GM12874 (cell line): ENCODE data around the gene SMIM29.

Experiments
- CTCF ChIP-seq: IDR thresholded peaks from 2 replicates; pipeline ENCODE4 v1.5.1; 2011; ENCODE audit warnings: low read depth, mild to moderate bottlenecking, control low read depth, low read length, moderate library complexity; ENCODE audit not compliant: insufficient read depth

Gene SMIM29

GRCh38 chr6:34274129-34274528, 25.3 kb upstream of the SMIM29 start:
- no peak for TF ChIP-seq CTCF

GRCh38 chr6:34273242-34273805, 24.5 kb upstream of the SMIM29 start:
- no peak for TF ChIP-seq CTCF

- no peak for TF ChIP-seq CTCF
Observed at GRCh38 chr6:34272013-34272926, 23.5 kb upstream of the SMIM29 start.

- no peak for TF ChIP-seq CTCF
Observed at GRCh38 chr6:34267746-34268145, 18.9 kb upstream of the SMIM29 start.

- TF ChIP-seq CTCF: no peak
Observed at GRCh38 chr6:34260576-34261267, 11.9 kb upstream of the SMIM29 start.

GRCh38 chr6:34259529-34260069, 10.8 kb upstream of the SMIM29 start:
- TF ChIP-seq CTCF: no peak

- TF ChIP-seq CTCF: no peak
Observed at GRCh38 chr6:34249469-34250261, 859 bp upstream of the SMIM29 start.
